ENCODE data around the gene BCAP31. TPM values are rescaled to one million over a fixed set of nuclear protein-coding genes. Genes with fewer than 3 reads are reported as not detected.

The BCAP31 gene
- total RNA-seq, 1 experiment from 2014 or later = 138 TPM

DNA sequence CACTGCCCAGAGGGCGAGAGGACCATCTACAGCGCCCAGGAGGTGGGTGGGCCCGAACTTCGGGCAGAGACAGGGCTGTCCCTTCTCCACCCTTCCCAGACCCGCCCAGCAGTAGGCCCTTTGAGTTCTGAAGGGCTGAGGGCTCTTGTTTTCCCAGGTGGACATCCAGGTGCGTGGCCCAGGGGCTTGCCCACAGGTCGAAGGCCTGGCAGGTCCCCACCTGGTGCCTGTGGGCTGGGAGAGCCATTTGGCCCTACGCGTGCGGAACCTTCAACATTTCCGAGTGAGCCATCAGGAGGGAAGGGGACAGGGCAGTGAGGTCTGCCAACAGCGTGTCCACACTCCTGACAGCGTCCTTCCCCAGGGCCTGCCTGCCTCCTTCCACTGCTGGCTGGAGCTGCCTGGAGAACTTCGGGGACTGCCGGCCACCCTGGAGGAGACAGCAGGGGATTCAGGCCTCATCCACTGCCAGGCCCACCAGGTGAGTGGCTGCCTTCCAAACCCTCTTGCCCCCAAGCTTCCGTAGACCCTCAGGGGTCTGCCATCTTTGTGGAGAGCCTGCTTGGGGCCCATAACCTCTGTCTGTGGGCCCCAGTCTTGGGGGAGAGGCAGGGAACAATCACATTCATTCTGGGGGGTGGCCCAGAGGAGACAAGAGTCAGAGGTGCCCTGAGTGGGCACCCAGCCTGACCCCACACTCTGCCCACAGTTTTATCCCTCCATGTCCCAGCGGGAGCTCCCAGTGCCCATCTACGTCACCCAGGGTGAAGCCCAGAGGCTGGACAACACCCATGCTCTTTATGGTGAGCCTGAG is 46.6 kb upstream of the BCAP31 start:
- H3T11ph ChIP-seq (ENCODE audit: low read length) = no peak overlapping the region
- no CpG with 5 or more reads among the region's 18 CpGs for WGBS (ENCODE audit: extremely low coverage, insufficient read length, low lambda C conversion rate)
- H2BK20ac ChIP-seq (ENCODE audit: low read depth, low read length, poor library complexity, severe bottlenecking) = no peak overlapping the region
- no peaks in the 10 kb centered on the region for H3K79me2 ChIP-seq (ENCODE audit: insufficient read depth, low read length)
- no peak overlapping the region for H3K9ac ChIP-seq (ENCODE audit: extremely low read depth, insufficient read length, low read length)
- H2AK5ac ChIP-seq (ENCODE audit: insufficient read length, low read length) = no peak overlapping the region
- no peaks in the 10 kb centered on the region for H4K20me1 ChIP-seq (ENCODE audit: control insufficient read depth, insufficient read depth, insufficient read length)
- Mint-ChIP-seq H3K27ac (no peak overlapping the region), H3K4me3 (no peak overlapping the region), H3K4me1 (peaks cover 2 to 6% of the 10 kb centered on the region in 2 experiments; a peak in 3 of 4 replicates), H3K9me3 (peaks cover 26 to 55% of the 10 kb centered on the region in 2 experiments), H3K36me3 (ENCODE audit: insufficient read depth in 1 of 3, low read depth in 3 of 3) (no peaks in the 10 kb centered on the region; a peak in 1 of 7 replicates), H3K27me3 (ENCODE audit: low read depth) (0 out of 2 replicates have a peak, but pooled peaks cover 4% of the 10 kb centered on the region)
- H2BK15ac ChIP-seq (ENCODE audit: low read depth, low read length) = no peak overlapping the region
- no peak overlapping the region for H4K5ac ChIP-seq (ENCODE audit: insufficient read length, low read depth, low read length)
- H3K4me2 ChIP-seq (ENCODE audit: insufficient read depth, insufficient read length, low read length) = no peak overlapping the region
- no peak overlapping the region for H3K56ac ChIP-seq (ENCODE audit: insufficient read length, low read depth, low read length)
- no peak overlapping the region for H3K23ac ChIP-seq (ENCODE audit: insufficient read length, low read depth, low read length)
- TF ChIP-seq, protein P1, sequence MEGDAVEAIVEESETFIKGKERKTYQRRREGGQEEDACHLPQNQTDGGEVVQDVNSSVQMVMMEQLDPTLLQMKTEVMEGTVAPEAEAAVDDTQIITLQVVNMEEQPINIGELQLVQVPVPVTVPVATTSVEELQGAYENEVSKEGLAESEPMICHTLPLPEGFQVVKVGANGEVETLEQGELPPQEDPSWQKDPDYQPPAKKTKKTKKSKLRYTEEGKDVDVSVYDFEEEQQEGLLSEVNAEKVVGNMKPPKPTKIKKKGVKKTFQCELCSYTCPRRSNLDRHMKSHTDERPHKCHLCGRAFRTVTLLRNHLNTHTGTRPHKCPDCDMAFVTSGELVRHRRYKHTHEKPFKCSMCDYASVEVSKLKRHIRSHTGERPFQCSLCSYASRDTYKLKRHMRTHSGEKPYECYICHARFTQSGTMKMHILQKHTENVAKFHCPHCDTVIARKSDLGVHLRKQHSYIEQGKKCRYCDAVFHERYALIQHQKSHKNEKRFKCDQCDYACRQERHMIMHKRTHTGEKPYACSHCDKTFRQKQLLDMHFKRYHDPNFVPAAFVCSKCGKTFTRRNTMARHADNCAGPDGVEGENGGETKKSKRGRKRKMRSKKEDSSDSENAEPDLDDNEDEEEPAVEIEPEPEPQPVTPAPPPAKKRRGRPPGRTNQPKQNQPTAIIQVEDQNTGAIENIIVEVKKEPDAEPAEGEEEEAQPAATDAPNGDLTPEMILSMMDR (conservative IDR thresholded peaks at IDR 0.05) = no peak
- no peaks in the 10 kb centered on the region for H3K9me3 ChIP-seq (ENCODE audit: control insufficient read depth, low read depth, low read length)
- no peaks in the 10 kb centered on the region for H3K79me1 ChIP-seq (ENCODE audit: insufficient read depth, low read depth, low read length, poor library complexity, severe bottlenecking)
- no peak overlapping the region for H3K14ac ChIP-seq (ENCODE audit: insufficient read depth, low read length)
- no peak overlapping the region for H3K18ac ChIP-seq (ENCODE audit: insufficient read length, low read depth, low read length)
- H4K8ac ChIP-seq (replicated peaks; ENCODE audit: insufficient read length, low read depth, low read length) = no peak overlapping the region
- H3K23me2 ChIP-seq (ENCODE audit: insufficient read length, low read depth, low read length, poor library complexity, severe bottlenecking) = no peaks in the 10 kb centered on the region
- H2BK5ac ChIP-seq (ENCODE audit: insufficient read length, low read length) = no peak overlapping the region
- H3K27ac ChIP-seq (ENCODE audit: insufficient read length, low read depth, low read length) = no peak overlapping the region
- no peak overlapping the region for H2AFZ ChIP-seq (ENCODE audit: low read length)
- no peak overlapping the region for H3K4ac ChIP-seq (ENCODE audit: low read depth, low read length)
- H2BK120ac ChIP-seq (ENCODE audit: low read depth, low read length, poor library complexity, severe bottlenecking) = no peak overlapping the region
- H3K4me1 ChIP-seq (ENCODE audit: insufficient read depth, low read length) = no peaks in the 10 kb centered on the region
- DNase-seq = peak; percentile 22
- H4K91ac ChIP-seq (ENCODE audit: insufficient read length, low read depth, low read length) = no peak overlapping the region
- no peak overlapping the region for H2BK12ac ChIP-seq (ENCODE audit: insufficient read length, low read depth, low read length)
- H3K27me3 ChIP-seq (ENCODE audit: insufficient read depth, low read length) = no peaks in the 10 kb centered on the region
